ENCODE measurements around the gene ZFYVE21. TPM values are rescaled to one million over a fixed set of nuclear protein-coding genes. Genes with fewer than 3 reads are reported as not detected.

Gene ZFYVE21
- total RNA-seq, 2 experiments from 2014 or later, result 18.0 to 22.5 TPM

DNA sequence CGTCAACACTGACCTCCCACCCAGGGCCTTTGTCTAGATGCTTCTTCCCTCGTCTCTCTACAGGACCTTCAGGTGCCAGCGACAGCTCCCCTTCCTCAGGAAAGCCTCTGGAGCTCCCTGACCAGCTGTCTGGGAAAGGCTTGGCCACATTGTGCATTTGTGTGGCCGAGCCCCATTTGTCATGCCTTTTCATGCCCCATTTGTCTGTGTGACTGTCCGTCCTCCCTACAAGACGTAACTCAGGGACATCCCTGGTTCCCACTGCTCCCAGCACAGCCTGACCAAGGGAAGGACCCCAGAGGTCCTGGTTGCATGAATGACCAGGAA is 23.8 kb downstream of the ZFYVE21 start:
- Histone ChIP-seq H3K9me3 (ENCODE audit: low read length) (no peaks in the 10 kb centered on the region), H3K36me3 (ENCODE audit: insufficient read depth, low read length) (no peaks in the 10 kb centered on the region), H3K27ac (ENCODE audit: low read depth, low read length, poor library complexity, severe bottlenecking) (no peak overlapping the region), H3K79me2 (ENCODE audit: insufficient read depth, low read depth, low read length) (no peaks in the 10 kb centered on the region), H3K4me3 (ENCODE audit: low read depth, low read length, poor library complexity, severe bottlenecking) (no peak overlapping the region), H3K4me2 (ENCODE audit: low read length) (no peak overlapping the region), H3K4me1 (ENCODE audit: insufficient read depth, low read length, poor library complexity, severe bottlenecking) (peaks cover 12% of the 10 kb centered on the region), H2AFZ (ENCODE audit: low read length) (no peak overlapping the region), H4K20me1 (ENCODE audit: insufficient read depth, low read length) (no peaks in the 10 kb centered on the region), H3K9me2 (ENCODE audit: insufficient read depth, low read length) (no peaks in the 10 kb centered on the region)
- TF ChIP-seq EZH2phosphoT487 (IDR thresholded peaks at IDR 0.05; ENCODE audit: borderline replicate concordance, low read depth, low read length), result no peak
- TF ChIP-seq, protein P1, sequence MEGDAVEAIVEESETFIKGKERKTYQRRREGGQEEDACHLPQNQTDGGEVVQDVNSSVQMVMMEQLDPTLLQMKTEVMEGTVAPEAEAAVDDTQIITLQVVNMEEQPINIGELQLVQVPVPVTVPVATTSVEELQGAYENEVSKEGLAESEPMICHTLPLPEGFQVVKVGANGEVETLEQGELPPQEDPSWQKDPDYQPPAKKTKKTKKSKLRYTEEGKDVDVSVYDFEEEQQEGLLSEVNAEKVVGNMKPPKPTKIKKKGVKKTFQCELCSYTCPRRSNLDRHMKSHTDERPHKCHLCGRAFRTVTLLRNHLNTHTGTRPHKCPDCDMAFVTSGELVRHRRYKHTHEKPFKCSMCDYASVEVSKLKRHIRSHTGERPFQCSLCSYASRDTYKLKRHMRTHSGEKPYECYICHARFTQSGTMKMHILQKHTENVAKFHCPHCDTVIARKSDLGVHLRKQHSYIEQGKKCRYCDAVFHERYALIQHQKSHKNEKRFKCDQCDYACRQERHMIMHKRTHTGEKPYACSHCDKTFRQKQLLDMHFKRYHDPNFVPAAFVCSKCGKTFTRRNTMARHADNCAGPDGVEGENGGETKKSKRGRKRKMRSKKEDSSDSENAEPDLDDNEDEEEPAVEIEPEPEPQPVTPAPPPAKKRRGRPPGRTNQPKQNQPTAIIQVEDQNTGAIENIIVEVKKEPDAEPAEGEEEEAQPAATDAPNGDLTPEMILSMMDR (conservative IDR thresholded peaks at IDR 0.05; ENCODE audit: low read length), result no peak
- ChIA-PET POLR2A (interaction anchor here (0.6 kb wide), 1 partner anchor 200 kb away, joined by 5 read pairs; no protein-coding TSS in a partner anchor), CTCF (ENCODE audit: unreplicated experiment) (no interaction called here)
- intact Hi-C loops (cut with micrococcal nuclease; ENCODE audit: unreplicated experiment), result no loop called here
- no peak for DNase-seq (ENCODE audit: low spot score)
- BruUV-seq (replicated peaks), result no TSS peak

DNA sequence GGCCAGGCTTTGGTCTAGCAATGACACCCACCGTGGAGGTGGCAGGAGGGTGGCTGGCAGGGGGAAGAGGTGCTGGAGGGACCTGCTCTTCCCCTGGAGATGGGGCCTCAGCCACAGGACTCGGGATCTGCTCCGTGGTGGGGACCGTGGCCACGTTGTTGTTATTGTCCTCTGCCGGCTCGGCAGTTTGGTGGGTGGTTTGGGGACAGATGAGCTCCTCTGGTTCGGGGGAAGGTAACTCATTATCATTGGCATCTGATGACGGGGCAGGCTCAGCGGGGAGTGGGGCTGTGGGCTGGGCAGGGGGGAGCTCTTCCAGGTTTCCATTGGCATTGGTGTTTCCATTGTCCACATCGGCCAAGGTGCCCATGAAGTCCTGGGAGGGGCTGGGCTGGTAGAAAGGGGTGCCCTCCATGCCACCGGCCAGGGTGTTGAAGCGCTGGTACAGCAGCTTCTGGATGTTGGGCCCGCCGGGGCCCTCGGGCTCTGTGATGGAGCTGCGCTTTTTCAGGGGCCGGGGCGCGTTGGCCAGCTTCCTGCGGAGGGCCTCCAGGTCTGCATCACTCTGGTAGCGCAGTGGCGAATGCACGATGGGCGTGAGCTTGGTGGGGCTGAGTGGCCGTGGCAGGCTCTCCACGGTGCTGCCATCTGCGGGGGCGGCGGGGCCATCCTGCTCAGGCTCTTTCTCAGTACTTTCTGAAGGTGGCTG is 24.3 kb downstream of the ZFYVE21 start:
- Histone ChIP-seq H3K27ac (ENCODE audit: low read depth, low read length, poor library complexity, severe bottlenecking) (no peak overlapping the region), H3K4me1 (ENCODE audit: insufficient read depth, low read length, poor library complexity, severe bottlenecking) (peaks cover 17% of the 10 kb centered on the region), H2AFZ (ENCODE audit: low read length) (no peak overlapping the region), H3K79me2 (ENCODE audit: insufficient read depth, low read depth, low read length) (no peaks in the 10 kb centered on the region), H3K4me2 (ENCODE audit: low read length) (no peak overlapping the region), H4K20me1 (ENCODE audit: insufficient read depth, low read length) (no peaks in the 10 kb centered on the region), H3K9me3 (ENCODE audit: low read length) (no peaks in the 10 kb centered on the region), H3K4me3 (ENCODE audit: low read depth, low read length, poor library complexity, severe bottlenecking) (no peak overlapping the region), H3K36me3 (ENCODE audit: insufficient read depth, low read length) (no peaks in the 10 kb centered on the region), H3K9me2 (ENCODE audit: insufficient read depth, low read length) (no peaks in the 10 kb centered on the region)
- intact Hi-C loops (cut with micrococcal nuclease; ENCODE audit: unreplicated experiment), result no loop called here
- POLR2A ChIA-PET, result interaction anchor here (0.6 kb wide), 1 partner anchor 200 kb away, joined by 5 read pairs; no protein-coding TSS in a partner anchor
- DNase-seq (ENCODE audit: low spot score), result no peak
- TF ChIP-seq, protein P1 (conservative IDR thresholded peaks at IDR 0.05; ENCODE audit: low read length), result no peak
- TF ChIP-seq EZH2phosphoT487 (IDR thresholded peaks at IDR 0.05; ENCODE audit: borderline replicate concordance, low read depth, low read length), result no peak
- no TSS peak for BruUV-seq (replicated peaks)
- CTCF ChIA-PET (ENCODE audit: unreplicated experiment), result no interaction called here

DNA sequence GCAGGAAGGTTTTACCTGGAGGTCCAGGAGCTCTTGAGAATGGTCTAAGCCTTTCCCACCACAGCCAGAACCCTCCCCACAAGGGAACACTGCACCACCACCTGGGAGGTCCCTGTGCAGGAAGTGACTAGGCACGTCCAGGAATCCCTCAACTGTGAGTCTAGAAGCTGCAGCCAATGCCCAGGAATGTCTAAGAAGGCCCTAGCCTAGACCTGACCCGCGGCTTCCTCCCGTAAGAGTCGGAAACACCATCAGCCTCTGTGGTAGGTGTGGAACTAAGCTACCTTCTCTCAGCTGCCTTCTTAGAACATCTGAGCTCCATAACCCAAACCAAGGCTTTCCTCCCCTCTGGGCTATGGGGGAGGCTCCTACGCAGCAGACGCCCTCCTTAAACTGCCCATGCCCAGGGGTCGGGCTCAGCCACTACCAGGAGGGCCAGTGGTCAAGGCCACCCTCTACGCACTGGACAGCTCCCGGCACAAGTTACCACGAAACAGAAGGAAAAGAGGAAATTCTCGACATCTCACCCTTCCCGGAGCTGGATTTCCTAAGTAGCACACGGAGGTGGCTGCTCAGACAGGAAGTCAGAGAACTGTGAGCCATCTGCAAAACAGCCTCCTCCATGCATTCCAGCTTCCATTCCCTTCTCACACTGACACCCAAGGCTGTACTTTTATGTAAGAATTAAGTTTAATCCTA is 25.5 kb downstream of the ZFYVE21 start:
- Histone ChIP-seq H2AFZ (ENCODE audit: low read length) (no peak overlapping the region), H3K4me3 (ENCODE audit: low read depth, low read length, poor library complexity, severe bottlenecking) (no peak overlapping the region), H3K9me2 (ENCODE audit: insufficient read depth, low read length) (no peaks in the 10 kb centered on the region), H3K4me2 (ENCODE audit: low read length) (no peak overlapping the region), H3K9me3 (ENCODE audit: low read length) (no peaks in the 10 kb centered on the region), H3K4me1 (ENCODE audit: insufficient read depth, low read length, poor library complexity, severe bottlenecking) (peaks cover 21% of the 10 kb centered on the region), H3K36me3 (ENCODE audit: insufficient read depth, low read length) (no peaks in the 10 kb centered on the region), H3K27ac (ENCODE audit: low read depth, low read length, poor library complexity, severe bottlenecking) (no peak overlapping the region), H4K20me1 (ENCODE audit: insufficient read depth, low read length) (no peaks in the 10 kb centered on the region), H3K79me2 (ENCODE audit: insufficient read depth, low read depth, low read length) (no peaks in the 10 kb centered on the region)
- ChIA-PET POLR2A (no interaction called here), CTCF (ENCODE audit: unreplicated experiment) (no interaction called here)
- intact Hi-C loops (cut with micrococcal nuclease; ENCODE audit: unreplicated experiment), result no loop called here
- DNase-seq (ENCODE audit: low spot score), result no peak
- TF ChIP-seq, protein P1 (conservative IDR thresholded peaks at IDR 0.05; ENCODE audit: low read length), result no peak
- BruUV-seq (replicated peaks), result no TSS peak
